Nucleus accumbens (tissue), 56 donors: ENCODE measurements around the gene PDE4B.

ENCODE experiments used
- DNase-seq, 56 donors: peaks; one replicate each; lab custom pipeline; 2025; lab: John Stamatoyannopoulos, UW

The PDE4B gene

GRCh38 chr1:66271904-66272254 lies 479.2 kb downstream of the PDE4B start:
- DNase-seq: peak in 37 of 56 donors; percentile 10 to 67 (median 37)

GRCh38 chr1:66273656-66274055 lies 481.0 kb downstream of the PDE4B start:
- no peak for DNase-seq

- no peak for DNase-seq
Measured at GRCh38 chr1:66274634-66275033, 481.9 kb downstream of the PDE4B start.

- no peak for DNase-seq
Measured at GRCh38 chr1:66275083-66275482, 482.4 kb downstream of the PDE4B start.

- peak in 41 of 56 donors; percentile 5 to 69 (median 43) for DNase-seq
Measured at GRCh38 chr1:66275601-66276023, 482.9 kb downstream of the PDE4B start.

GRCh38 chr1:66276218-66276617 lies 483.5 kb downstream of the PDE4B start:
- DNase-seq: no peak

GRCh38 chr1:66278260-66279021 lies 485.7 kb downstream of the PDE4B start:
- DNase-seq: peak in 42 of 56 donors; percentile 18 to 81 (median 42)

- DNase-seq: no peak
Measured at GRCh38 chr1:66281808-66282207, 489.1 kb downstream of the PDE4B start.

- DNase-seq: peak in 2 of 56 donors; percentile 6 to 26
Measured at GRCh38 chr1:66282343-66282852, 489.7 kb downstream of the PDE4B start.

GRCh38 chr1:66282891-66283621 lies 490.4 kb downstream of the PDE4B start:
- DNase-seq: no peak

- DNase-seq: no peak
Measured at GRCh38 chr1:66283622-66284041, 490.9 kb downstream of the PDE4B start.

GRCh38 chr1:66284746-66285145 lies 492.1 kb downstream of the PDE4B start:
- DNase-seq: no peak

- DNase-seq: no peak
Measured at GRCh38 chr1:66285618-66286270, 493.0 kb downstream of the PDE4B start.

GRCh38 chr1:66286307-66286706 lies 493.6 kb downstream of the PDE4B start:
- DNase-seq: no peak

GRCh38 chr1:66288048-66288447 lies 495.4 kb downstream of the PDE4B start:
- DNase-seq: no peak

GRCh38 chr1:66290761-66291530 lies 498.3 kb downstream of the PDE4B start:
- no peak for DNase-seq

- no peak for DNase-seq
Measured at GRCh38 chr1:66291531-66291864, 498.8 kb downstream of the PDE4B start.

- no peak for DNase-seq
Measured at GRCh38 chr1:66292305-66292704, 499.6 kb downstream of the PDE4B start.

- DNase-seq: peak in 42 of 56 donors; percentile 13 to 84 (median 46)
Measured at GRCh38 chr1:66292944-66293343, 500.2 kb downstream of the PDE4B start.

GRCh38 chr1:66294707-66295370 lies 502.1 kb downstream of the PDE4B start:
- DNase-seq: peak in 4 of 56 donors; percentile 4 to 42 (median 13)
